Measurements from ENCODE around the gene ADD1. TPM values are rescaled to one million over a fixed set of nuclear protein-coding genes. Genes with fewer than 3 reads are reported as not detected.

The ADD1 gene
- total and polyA plus RNA-seq, 2 donors from 2014 or later: 232 to 313 TPM

DNA sequence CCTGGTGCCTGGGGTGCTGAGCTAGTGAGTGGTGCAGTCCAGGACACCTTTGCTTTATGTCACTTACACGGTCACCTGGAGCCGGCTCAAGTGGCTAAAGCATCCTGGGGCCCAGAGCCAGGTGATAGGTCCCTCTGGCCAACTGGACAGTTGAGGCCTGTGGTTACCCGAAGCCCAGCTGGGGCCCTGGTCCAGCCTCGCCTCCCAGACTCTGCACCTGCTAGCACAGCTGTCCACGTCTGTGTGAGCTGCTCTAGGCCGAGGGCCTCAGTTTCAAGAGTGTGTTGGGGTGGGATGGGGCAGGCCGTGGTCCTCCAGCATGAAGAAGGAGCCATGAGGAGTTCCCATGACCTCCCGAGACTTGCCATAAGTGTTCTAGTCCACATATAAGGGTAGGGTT is 7.7 kb upstream of the ADD1 start:
- no peaks in the 10 kb centered on the region for H3K9me3 ChIP-seq (ENCODE audit: control insufficient read depth in 2 of 3, insufficient read depth in 1 of 3, low read length in 3 of 3)
- H3K27me3 ChIP-seq (ENCODE audit: control insufficient read depth, insufficient read depth, low read length): no peaks in the 10 kb centered on the region
- TF ChIP-seq, protein P1, sequence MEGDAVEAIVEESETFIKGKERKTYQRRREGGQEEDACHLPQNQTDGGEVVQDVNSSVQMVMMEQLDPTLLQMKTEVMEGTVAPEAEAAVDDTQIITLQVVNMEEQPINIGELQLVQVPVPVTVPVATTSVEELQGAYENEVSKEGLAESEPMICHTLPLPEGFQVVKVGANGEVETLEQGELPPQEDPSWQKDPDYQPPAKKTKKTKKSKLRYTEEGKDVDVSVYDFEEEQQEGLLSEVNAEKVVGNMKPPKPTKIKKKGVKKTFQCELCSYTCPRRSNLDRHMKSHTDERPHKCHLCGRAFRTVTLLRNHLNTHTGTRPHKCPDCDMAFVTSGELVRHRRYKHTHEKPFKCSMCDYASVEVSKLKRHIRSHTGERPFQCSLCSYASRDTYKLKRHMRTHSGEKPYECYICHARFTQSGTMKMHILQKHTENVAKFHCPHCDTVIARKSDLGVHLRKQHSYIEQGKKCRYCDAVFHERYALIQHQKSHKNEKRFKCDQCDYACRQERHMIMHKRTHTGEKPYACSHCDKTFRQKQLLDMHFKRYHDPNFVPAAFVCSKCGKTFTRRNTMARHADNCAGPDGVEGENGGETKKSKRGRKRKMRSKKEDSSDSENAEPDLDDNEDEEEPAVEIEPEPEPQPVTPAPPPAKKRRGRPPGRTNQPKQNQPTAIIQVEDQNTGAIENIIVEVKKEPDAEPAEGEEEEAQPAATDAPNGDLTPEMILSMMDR (IDR thresholded peaks at IDR 0.05; ENCODE audit: borderline replicate concordance, extremely low read depth, insufficient read depth): no peak
- intact Hi-C loops (cut with DNase I): no loop called here
- H3K9ac ChIP-seq (ENCODE audit: low read length in 3 of 3): no peak overlapping the region
- FAIRE-seq (no peak), DNase-seq (peak in 1 of 5 donors; percentile 65)
- H3K27ac ChIP-seq (ENCODE audit: low read depth in 2 of 2, low read length in 2 of 2): no peak overlapping the region
- H3K4me3 ChIP-seq (ENCODE audit: low read length in 3 of 3): no peak overlapping the region
- peaks cover 0 to 7% (median 6%) of the 10 kb centered on the region in 3 donors for H3K4me1 ChIP-seq (ENCODE audit: control insufficient read depth in 2 of 3, insufficient read depth in 2 of 3, low read depth in 1 of 3, low read length in 3 of 3)
- H3K36me3 ChIP-seq (ENCODE audit: control insufficient read depth in 2 of 3, insufficient read depth in 3 of 3, low read length in 3 of 3): peaks cover 0 to 26% (median 4%) of the 10 kb centered on the region in 3 donors

DNA sequence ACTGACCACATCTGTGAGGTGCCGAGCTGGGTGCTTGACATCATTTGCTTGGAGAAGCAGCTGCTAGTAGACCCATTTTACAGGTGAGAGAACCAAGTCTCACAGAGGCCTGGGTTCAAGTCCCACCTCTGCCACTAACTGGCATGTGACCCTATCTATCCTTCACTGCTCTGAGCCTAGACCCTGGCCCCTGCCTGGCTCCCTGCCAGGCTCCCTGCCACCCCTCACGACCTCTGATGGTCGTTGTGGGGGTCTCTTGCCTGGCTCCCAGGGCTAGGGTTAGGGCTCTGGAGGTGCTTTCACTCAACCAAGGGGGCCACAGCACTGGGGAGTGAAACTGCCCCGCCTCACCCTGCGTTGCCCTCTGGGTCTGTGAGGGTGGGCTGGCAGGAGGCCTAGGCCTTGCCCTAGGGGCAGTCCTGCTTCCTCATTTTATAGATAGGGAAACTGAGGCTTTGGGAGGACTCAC is 7.2 kb upstream of the ADD1 start:
- intact Hi-C loops (cut with DNase I): no loop called here
- H3K4me3 ChIP-seq (ENCODE audit: low read length in 3 of 3): no peak overlapping the region
- H3K4me1 ChIP-seq (ENCODE audit: control insufficient read depth in 2 of 3, insufficient read depth in 2 of 3, low read depth in 1 of 3, low read length in 3 of 3): peaks cover 0 to 7% (median 6%) of the 10 kb centered on the region in 3 donors
- H3K9me3 ChIP-seq (ENCODE audit: control insufficient read depth in 2 of 3, insufficient read depth in 1 of 3, low read length in 3 of 3): no peaks in the 10 kb centered on the region
- H3K27me3 ChIP-seq (ENCODE audit: control insufficient read depth, insufficient read depth, low read length): no peaks in the 10 kb centered on the region
- H3K27ac ChIP-seq (ENCODE audit: low read depth in 2 of 2, low read length in 2 of 2): no peak overlapping the region
- H3K9ac ChIP-seq (ENCODE audit: low read length in 3 of 3): no peak overlapping the region
- TF ChIP-seq, protein P1 (IDR thresholded peaks at IDR 0.05; ENCODE audit: borderline replicate concordance, extremely low read depth, insufficient read depth): no peak
- FAIRE-seq (no peak), DNase-seq (peak in 2 of 5 donors; percentile 40 to 57)
- H3K36me3 ChIP-seq (ENCODE audit: control insufficient read depth in 2 of 3, insufficient read depth in 3 of 3, low read length in 3 of 3): peaks cover 0 to 23% (median 2%) of the 10 kb centered on the region in 3 donors

DNA sequence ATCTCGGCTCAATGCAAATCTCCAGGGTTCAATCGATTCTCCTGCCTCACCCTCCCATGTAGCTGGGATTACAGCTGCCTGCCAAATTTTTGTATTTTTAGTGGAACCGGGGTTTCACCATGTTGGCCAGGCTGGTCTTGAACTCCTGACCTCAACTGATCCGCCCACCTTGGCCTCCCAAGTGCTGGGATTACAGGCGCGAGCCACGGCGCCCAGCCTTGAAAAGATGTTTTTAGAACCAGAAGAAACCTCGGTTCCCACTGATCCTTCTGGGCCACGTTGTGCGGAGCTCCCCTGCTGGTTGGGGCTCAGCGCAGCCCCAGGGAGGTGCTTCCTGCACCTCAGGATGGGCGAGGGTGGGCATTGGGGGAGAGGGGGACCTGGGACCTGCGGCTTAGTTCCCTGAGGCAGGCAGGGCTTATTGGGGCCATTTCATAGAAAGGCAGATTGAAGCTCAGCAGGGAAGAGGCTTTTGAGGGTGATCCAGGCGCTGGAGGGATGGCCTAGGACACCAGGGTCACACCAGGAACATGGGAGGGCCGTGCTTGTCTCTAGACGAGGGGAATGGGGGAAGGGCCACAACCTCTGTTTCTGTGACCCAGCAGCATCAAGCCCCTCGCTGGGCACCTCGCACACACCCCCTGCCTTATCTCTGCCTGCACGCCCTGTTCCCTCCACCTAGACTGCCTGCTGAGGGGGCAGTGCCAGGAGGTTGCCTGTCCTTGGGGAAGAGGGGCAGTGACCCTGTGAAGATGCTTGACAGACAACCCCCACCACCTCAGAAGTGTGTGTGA is 6.3 kb upstream of the ADD1 start:
- H3K27me3 ChIP-seq (ENCODE audit: control insufficient read depth, insufficient read depth, low read length): no peaks in the 10 kb centered on the region
- H3K27ac ChIP-seq (ENCODE audit: low read depth in 2 of 2, low read length in 2 of 2): peak overlapping the region in 1 of 2 donors; percentile 15
- intact Hi-C loops (cut with DNase I): no loop called here
- no peaks in the 10 kb centered on the region for H3K9me3 ChIP-seq (ENCODE audit: control insufficient read depth in 2 of 3, insufficient read depth in 1 of 3, low read length in 3 of 3)
- H3K9ac ChIP-seq (ENCODE audit: low read length in 3 of 3): peak overlapping the region in 1 of 3 donors; percentile 58
- FAIRE-seq (no peak), DNase-seq (peak in 2 of 5 donors; percentile 43 to 72)
- peaks cover 0 to 7% (median 6%) of the 10 kb centered on the region in 3 donors for H3K4me1 ChIP-seq (ENCODE audit: control insufficient read depth in 2 of 3, insufficient read depth in 2 of 3, low read depth in 1 of 3, low read length in 3 of 3)
- peaks cover 0 to 16% (median 2%) of the 10 kb centered on the region in 3 donors for H3K36me3 ChIP-seq (ENCODE audit: control insufficient read depth in 2 of 3, insufficient read depth in 3 of 3, low read length in 3 of 3)
- TF ChIP-seq, protein P1 (IDR thresholded peaks at IDR 0.05; ENCODE audit: borderline replicate concordance, extremely low read depth, insufficient read depth): no peak
- H3K4me3 ChIP-seq (ENCODE audit: low read length in 3 of 3): peak overlapping the region in 1 of 3 donors; percentile 40
